Fibroblast of lung (primary cell): Measurements from ENCODE around the gene CLIC6.

Source experiments
- EZH2 ChIP-seq: IDR thresholded peaks from 2 replicates; pipeline ENCODE4 v1.5.1; 2012; ENCODE audit warnings: low read length, control low read depth, mild to moderate bottlenecking; ENCODE audit errors: missing control alignments
- TF ChIP-seq, protein P1 (sequence below), 2 donors: IDR thresholded peaks in 1 of 2; conservative IDR thresholded peaks in 1 of 2; 1 replicate in 1 of 2; 2 replicates in 1 of 2; pipeline ENCODE4 v1.5.1; 2011 to 2012; ENCODE audit warnings: low read length in 2 of 2, control low read depth in 1 of 2, inconsistent platforms in 1 of 2, low read depth in 1 of 2, mild to moderate bottlenecking in 1 of 2

DNA sequence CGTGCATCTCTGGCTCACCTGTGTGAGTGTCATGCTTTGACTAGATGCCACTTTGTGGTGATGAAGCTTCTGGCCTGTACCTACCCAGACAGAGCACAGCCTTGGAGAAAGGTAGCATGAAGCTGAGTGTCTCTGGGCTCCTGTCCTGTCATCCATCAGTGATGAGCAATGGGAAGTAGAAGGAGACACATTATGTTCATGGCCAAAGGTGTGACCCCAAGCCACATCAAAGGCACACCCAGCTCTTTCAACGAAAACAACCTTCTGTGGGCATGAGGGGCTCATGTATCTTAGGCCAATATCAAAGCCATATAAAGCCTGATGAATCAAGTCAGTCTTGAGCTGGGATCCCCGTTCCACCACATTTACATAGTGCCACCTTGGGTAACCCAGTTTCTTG, 1.0 kb upstream of the CLIC6 start:
- TF ChIP-seq, protein P1, sequence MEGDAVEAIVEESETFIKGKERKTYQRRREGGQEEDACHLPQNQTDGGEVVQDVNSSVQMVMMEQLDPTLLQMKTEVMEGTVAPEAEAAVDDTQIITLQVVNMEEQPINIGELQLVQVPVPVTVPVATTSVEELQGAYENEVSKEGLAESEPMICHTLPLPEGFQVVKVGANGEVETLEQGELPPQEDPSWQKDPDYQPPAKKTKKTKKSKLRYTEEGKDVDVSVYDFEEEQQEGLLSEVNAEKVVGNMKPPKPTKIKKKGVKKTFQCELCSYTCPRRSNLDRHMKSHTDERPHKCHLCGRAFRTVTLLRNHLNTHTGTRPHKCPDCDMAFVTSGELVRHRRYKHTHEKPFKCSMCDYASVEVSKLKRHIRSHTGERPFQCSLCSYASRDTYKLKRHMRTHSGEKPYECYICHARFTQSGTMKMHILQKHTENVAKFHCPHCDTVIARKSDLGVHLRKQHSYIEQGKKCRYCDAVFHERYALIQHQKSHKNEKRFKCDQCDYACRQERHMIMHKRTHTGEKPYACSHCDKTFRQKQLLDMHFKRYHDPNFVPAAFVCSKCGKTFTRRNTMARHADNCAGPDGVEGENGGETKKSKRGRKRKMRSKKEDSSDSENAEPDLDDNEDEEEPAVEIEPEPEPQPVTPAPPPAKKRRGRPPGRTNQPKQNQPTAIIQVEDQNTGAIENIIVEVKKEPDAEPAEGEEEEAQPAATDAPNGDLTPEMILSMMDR (conservative IDR thresholded peaks at IDR 0.05 in 1 of 2, IDR thresholded peaks at IDR 0.05 in 1 of 2; ENCODE audit: low read depth in 1 of 2, low read length in 2 of 2), result no peak
- TF ChIP-seq EZH2, result no peak
